Measurements from ENCODE around the gene MAB21L3. TPM values are rescaled to one million over a fixed set of nuclear protein-coding genes. Genes with fewer than 3 reads are reported as not detected.

MAB21L3 gene
- not detected for total RNA-seq

GRCh38 chr1:116110567-116111523 is at the start of gene MAB21L3:
MAB21L3 (plus strand) TSS chr1:116111399; CDS start chr1:116112616, 1,217 bp downstream.
- no peak for DNase-seq
- ChIA-PET CTCF (no interaction called here), POLR2A (no interaction called here)
- H3K27ac Mint-ChIP-seq = no peak within 1 kb of the TSS
- H3K36me3 Mint-ChIP-seq (ENCODE audit: low read depth) = no peaks in the 10 kb centered on the region
- no peak within 1 kb of the TSS for H3K4me3 Mint-ChIP-seq
- no peaks in the 10 kb centered on the region for H3K9me3 Mint-ChIP-seq
- no peaks in the 10 kb centered on the region for H3K4me1 Mint-ChIP-seq
- H3K27me3 Mint-ChIP-seq = peaks cover 18% of the 10 kb centered on the region

- no peak for DNase-seq
- Mint-ChIP-seq H3K9me3 (no peaks in the 10 kb centered on the region), H3K4me3 (no peak overlapping the region), H3K36me3 (ENCODE audit: low read depth) (no peaks in the 10 kb centered on the region), H3K27ac (no peak overlapping the region), H3K4me1 (no peaks in the 10 kb centered on the region), H3K27me3 (peaks cover 6% of the 10 kb centered on the region)
- ChIA-PET POLR2A (no interaction called here), CTCF (no interaction called here)
Measured at GRCh38 chr1:116062201-116062600, 49.0 kb upstream of the MAB21L3 start.

- H3K4me3 Mint-ChIP-seq = no peak overlapping the region
- POLR2A ChIA-PET = no interaction called here
- no peaks in the 10 kb centered on the region for H3K9me3 Mint-ChIP-seq
- CTCF ChIA-PET = no interaction called here
- no peak for DNase-seq
- no peak overlapping the region for H3K27ac Mint-ChIP-seq
- peaks cover 3% of the 10 kb centered on the region for H3K36me3 Mint-ChIP-seq (ENCODE audit: low read depth)
- H3K27me3 Mint-ChIP-seq = peaks cover 11% of the 10 kb centered on the region
- no peaks in the 10 kb centered on the region for H3K4me1 Mint-ChIP-seq
Measured at GRCh38 chr1:116064616-116065015, 46.6 kb upstream of the MAB21L3 start.

GRCh38 chr1:116066868-116067565 is 44.2 kb upstream of the MAB21L3 start:
- ChIA-PET CTCF (no interaction called here), POLR2A (no interaction called here)
- Mint-ChIP-seq H3K36me3 (ENCODE audit: low read depth) (peaks cover 3% of the 10 kb centered on the region), H3K27ac (no peak overlapping the region), H3K27me3 (peaks cover 6% of the 10 kb centered on the region), H3K4me3 (no peak overlapping the region), H3K4me1 (no peaks in the 10 kb centered on the region), H3K9me3 (no peaks in the 10 kb centered on the region)
- no peak for DNase-seq

GRCh38 chr1:116067566-116067890 is 43.7 kb upstream of the MAB21L3 start:
- ChIA-PET POLR2A (no interaction called here), CTCF (no interaction called here)
- no peaks in the 10 kb centered on the region for H3K9me3 Mint-ChIP-seq
- no peak for DNase-seq
- H3K27ac Mint-ChIP-seq = no peak overlapping the region
- H3K4me3 Mint-ChIP-seq = no peak overlapping the region
- H3K4me1 Mint-ChIP-seq = no peaks in the 10 kb centered on the region
- H3K36me3 Mint-ChIP-seq (ENCODE audit: low read depth) = peaks cover 3% of the 10 kb centered on the region
- H3K27me3 Mint-ChIP-seq = peaks cover 6% of the 10 kb centered on the region

- H3K4me1 Mint-ChIP-seq = no peaks in the 10 kb centered on the region
- H3K27ac Mint-ChIP-seq = no peak overlapping the region
- POLR2A ChIA-PET = no interaction called here
- no peaks in the 10 kb centered on the region for H3K9me3 Mint-ChIP-seq
- H3K4me3 Mint-ChIP-seq = no peak overlapping the region
- CTCF ChIA-PET = interaction anchor here (0.6 kb wide), 1 partner anchor 148 kb away, joined by 3 read pairs; no protein-coding TSS in a partner anchor
- DNase-seq = no peak
- peaks cover under 1% of the 10 kb centered on the region for H3K27me3 Mint-ChIP-seq
- no peaks in the 10 kb centered on the region for H3K36me3 Mint-ChIP-seq (ENCODE audit: low read depth)
Measured at GRCh38 chr1:116075575-116075974, 35.6 kb upstream of the MAB21L3 start.

- no peaks in the 10 kb centered on the region for H3K36me3 Mint-ChIP-seq (ENCODE audit: low read depth)
- ChIA-PET POLR2A (no interaction called here), CTCF (no interaction called here)
- no peak overlapping the region for H3K27ac Mint-ChIP-seq
- H3K9me3 Mint-ChIP-seq = no peaks in the 10 kb centered on the region
- H3K4me1 Mint-ChIP-seq = no peaks in the 10 kb centered on the region
- no peak overlapping the region for H3K4me3 Mint-ChIP-seq
- H3K27me3 Mint-ChIP-seq = peaks cover 3% of the 10 kb centered on the region
- DNase-seq = no peak
Measured at GRCh38 chr1:116075990-116076389, 35.2 kb upstream of the MAB21L3 start.

- Mint-ChIP-seq H3K9me3 (no peaks in the 10 kb centered on the region), H3K36me3 (ENCODE audit: low read depth) (no peaks in the 10 kb centered on the region), H3K4me3 (no peak overlapping the region), H3K27ac (no peak overlapping the region), H3K27me3 (peaks cover 3% of the 10 kb centered on the region), H3K4me1 (no peaks in the 10 kb centered on the region)
- no peak for DNase-seq
- CTCF ChIA-PET = no interaction called here
- POLR2A ChIA-PET = no interaction called here
Measured at GRCh38 chr1:116076831-116077230, 34.4 kb upstream of the MAB21L3 start.

- CTCF ChIA-PET = no interaction called here
Measured at GRCh38 chr1:116078699-116079223, 32.4 kb upstream of the MAB21L3 start.

GRCh38 chr1:116087628-116088027 is 23.6 kb upstream of the MAB21L3 start:
- ChIA-PET POLR2A (no interaction called here), CTCF (no interaction called here)
- no peak overlapping the region for H3K4me3 Mint-ChIP-seq
- H3K36me3 Mint-ChIP-seq (ENCODE audit: low read depth) = no peaks in the 10 kb centered on the region
- DNase-seq = no peak
- no peaks in the 10 kb centered on the region for H3K4me1 Mint-ChIP-seq
- no peaks in the 10 kb centered on the region for H3K9me3 Mint-ChIP-seq
- H3K27ac Mint-ChIP-seq = no peak overlapping the region
- H3K27me3 Mint-ChIP-seq = peaks cover 28% of the 10 kb centered on the region

More at GRCh38 chr1:116078699-116079223, 32.4 kb upstream of the MAB21L3 start:
- no peak for DNase-seq
- POLR2A ChIA-PET = no interaction called here
- H3K4me3 Mint-ChIP-seq = no peak overlapping the region
- H3K27me3 Mint-ChIP-seq = peaks cover 3% of the 10 kb centered on the region
- no peaks in the 10 kb centered on the region for H3K4me1 Mint-ChIP-seq
- no peaks in the 10 kb centered on the region for H3K9me3 Mint-ChIP-seq
- H3K36me3 Mint-ChIP-seq (ENCODE audit: low read depth) = no peaks in the 10 kb centered on the region
- H3K27ac Mint-ChIP-seq = no peak overlapping the region

GRCh38 chr1:116089870-116090269 is 21.3 kb upstream of the MAB21L3 start:
- H3K27ac Mint-ChIP-seq = no peak overlapping the region
- peaks cover 28% of the 10 kb centered on the region for H3K27me3 Mint-ChIP-seq
- CTCF ChIA-PET = no interaction called here
- H3K36me3 Mint-ChIP-seq (ENCODE audit: low read depth) = no peaks in the 10 kb centered on the region
- no peaks in the 10 kb centered on the region for H3K9me3 Mint-ChIP-seq
- no peak overlapping the region for H3K4me3 Mint-ChIP-seq
- POLR2A ChIA-PET = no interaction called here
- no peaks in the 10 kb centered on the region for H3K4me1 Mint-ChIP-seq
- no peak for DNase-seq

GRCh38 chr1:116091083-116091482 is 20.1 kb upstream of the MAB21L3 start:
- POLR2A ChIA-PET = no interaction called here
- H3K27me3 Mint-ChIP-seq = peaks cover 26% of the 10 kb centered on the region
- no peaks in the 10 kb centered on the region for H3K4me1 Mint-ChIP-seq
- no peak for DNase-seq
- no peak overlapping the region for H3K4me3 Mint-ChIP-seq
- CTCF ChIA-PET = no interaction called here
- H3K9me3 Mint-ChIP-seq = no peaks in the 10 kb centered on the region
- H3K27ac Mint-ChIP-seq = no peak overlapping the region
- no peaks in the 10 kb centered on the region for H3K36me3 Mint-ChIP-seq (ENCODE audit: low read depth)

GRCh38 chr1:116092752-116093489 is 18.3 kb upstream of the MAB21L3 start:
- DNase-seq = no peak
- Mint-ChIP-seq H3K4me3 (no peak overlapping the region), H3K4me1 (no peaks in the 10 kb centered on the region), H3K27me3 (peaks cover 16% of the 10 kb centered on the region), H3K36me3 (ENCODE audit: low read depth) (no peaks in the 10 kb centered on the region), H3K9me3 (no peaks in the 10 kb centered on the region), H3K27ac (no peak overlapping the region)
- POLR2A ChIA-PET = no interaction called here
- CTCF ChIA-PET = interaction anchor here (0.6 kb wide), 1 partner anchor 1364 kb away, joined by 3 read pairs; no protein-coding TSS in a partner anchor

All from activated CD4-positive, alpha-beta memory T cell treated with anti-CD3 and anti-CD28 coated beads, Interleukin-2, amount 10 ng/mL, durations not matched to agents 7 days and 5 days (primary cell).